HUES48 (cell line): ENCODE measurements around the gene LGMN.

Experiments used
- H3K27ac ChIP-seq: one replicate; pipeline ENCODE4 v1.7.0; 2013; ENCODE audit warnings: low read depth, low read length, inconsistent platforms
- H3K27me3 ChIP-seq: 2 replicates; pipeline ENCODE4 v1.6.1; 2013; ENCODE audit warnings: mild to moderate bottlenecking, low read length; ENCODE audit not compliant: control insufficient read depth, insufficient read depth
- H3K36me3 ChIP-seq: 2 replicates; pipeline ENCODE4 v1.6.1; 2013; ENCODE audit warnings: low read length; ENCODE audit not compliant: control insufficient read depth, insufficient read depth
- H3K4me1 ChIP-seq: 2 replicates; pipeline ENCODE4 v1.6.1; 2013; ENCODE audit warnings: mild to moderate bottlenecking, low read length; ENCODE audit not compliant: control insufficient read depth, insufficient read depth
- H3K4me3 ChIP-seq: 2 replicates; pipeline ENCODE4 v1.5.1; 2013; ENCODE audit warnings: mild to moderate bottlenecking, low read depth, low read length
- H3K9ac ChIP-seq: 2 replicates; pipeline ENCODE4 v1.6.1; 2013; ENCODE audit warnings: mild to moderate bottlenecking, low read depth, low read length, moderate library complexity
- H3K9me3 ChIP-seq: 2 replicates; pipeline ENCODE4 v1.6.1; 2013; ENCODE audit warnings: low read length; ENCODE audit not compliant: control insufficient read depth, insufficient read depth

LGMN gene

DNA sequence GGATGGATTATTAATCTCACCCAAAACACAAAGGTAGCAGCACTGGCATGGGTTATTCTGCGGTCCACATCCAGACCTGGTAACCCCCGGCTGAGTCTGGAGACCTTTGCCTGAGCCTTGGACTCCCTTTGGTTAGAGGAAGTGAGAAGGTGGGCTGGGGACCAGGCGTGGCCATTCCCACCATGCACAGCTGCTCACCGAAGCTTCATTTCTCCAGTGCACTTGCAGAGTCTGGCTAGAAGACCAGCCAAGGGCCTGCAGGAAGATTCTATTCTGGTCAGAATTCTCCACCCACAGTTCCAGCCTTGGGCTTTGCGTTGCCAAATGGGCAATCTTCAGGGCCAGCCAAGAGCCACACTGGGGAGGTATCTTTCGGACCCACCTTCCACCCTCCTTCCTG lies 73.0 kb downstream of the LGMN start:
- Histone ChIP-seq H3K9ac (no peak overlapping the region), H3K27me3 (no peaks in the 10 kb centered on the region), H3K9me3 (no peaks in the 10 kb centered on the region), H3K27ac (no peak overlapping the region), H3K4me1 (no peaks in the 10 kb centered on the region), H3K36me3 (no peaks in the 10 kb centered on the region), H3K4me3 (no peak overlapping the region)

DNA sequence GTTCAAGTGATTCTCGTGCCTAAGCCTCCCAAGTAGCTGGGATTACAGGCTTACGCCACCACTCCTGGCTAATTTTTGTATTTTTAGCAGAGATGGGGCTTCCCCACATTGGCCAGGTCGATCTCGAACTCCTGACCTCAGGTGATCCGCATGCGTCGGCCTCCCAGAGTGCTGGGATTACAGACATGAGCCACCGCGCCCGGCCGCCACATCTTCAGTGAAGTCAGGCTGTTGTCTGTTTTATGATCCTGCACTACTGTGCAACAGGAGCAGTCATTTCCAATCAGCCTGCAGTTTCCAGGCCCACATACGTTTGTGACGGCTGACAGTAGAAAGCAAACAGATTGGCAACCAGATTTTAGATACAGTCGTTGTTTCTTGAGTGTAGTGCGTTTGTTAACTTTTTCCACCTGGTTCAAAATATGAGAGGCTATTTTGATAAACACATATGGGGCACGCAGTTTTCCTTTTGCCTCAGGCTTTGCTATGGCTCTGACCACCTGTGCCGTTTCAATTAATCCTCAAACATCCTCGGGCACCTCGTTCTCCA lies 74.8 kb downstream of the LGMN start:
- 0 out of 2 replicates have a peak, but pooled peaks cover 2% of the 10 kb centered on the region for H3K4me1 ChIP-seq
- H3K9ac ChIP-seq: no peak overlapping the region
- H3K4me3 ChIP-seq: no peak overlapping the region
- H3K27me3 ChIP-seq: no peaks in the 10 kb centered on the region
- no peak overlapping the region for H3K27ac ChIP-seq
- H3K36me3 ChIP-seq: no peaks in the 10 kb centered on the region
- H3K9me3 ChIP-seq: no peaks in the 10 kb centered on the region

DNA sequence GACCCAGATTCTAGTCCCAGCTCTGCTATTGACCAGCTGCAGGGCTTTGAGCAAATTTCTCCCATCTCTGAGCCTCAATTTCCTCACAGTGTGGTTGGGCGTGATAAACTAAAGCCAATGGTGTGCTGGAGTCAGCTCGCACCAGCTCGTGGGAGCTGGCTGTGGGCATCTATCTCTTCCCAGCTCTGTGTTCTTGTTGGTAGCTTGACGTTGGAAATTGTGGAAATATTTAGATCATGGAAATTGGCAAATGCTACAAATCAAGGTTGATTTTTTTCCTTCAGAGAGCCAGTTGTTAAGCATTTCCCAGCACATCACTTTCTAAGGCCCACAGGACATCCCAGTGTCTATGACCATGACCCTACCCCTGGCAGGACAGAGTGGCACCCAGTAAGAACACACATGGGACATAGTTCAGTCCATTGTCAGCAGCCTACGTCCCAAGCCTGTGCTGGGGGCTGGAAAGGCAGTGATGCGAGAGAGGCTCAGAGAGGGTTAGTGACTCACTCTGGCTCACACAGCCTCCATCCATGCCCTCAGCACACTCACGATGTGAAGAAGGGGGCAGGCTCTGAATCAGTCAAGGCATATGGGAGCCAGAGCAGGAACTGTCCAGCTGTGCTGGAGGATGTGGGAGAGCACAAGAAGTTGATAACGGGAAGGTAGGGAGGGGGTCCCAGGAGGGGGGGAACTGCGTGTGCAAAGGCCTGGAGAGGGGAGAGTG lies 77.6 kb downstream of the LGMN start:
- H3K4me1 ChIP-seq: 0 out of 2 replicates have a peak, but pooled peaks cover 2% of the 10 kb centered on the region
- H3K27ac ChIP-seq: no peak overlapping the region
- no peak overlapping the region for H3K4me3 ChIP-seq
- H3K9me3 ChIP-seq: no peaks in the 10 kb centered on the region
- no peaks in the 10 kb centered on the region for H3K36me3 ChIP-seq
- H3K9ac ChIP-seq: no peak overlapping the region
- H3K27me3 ChIP-seq: no peaks in the 10 kb centered on the region

DNA sequence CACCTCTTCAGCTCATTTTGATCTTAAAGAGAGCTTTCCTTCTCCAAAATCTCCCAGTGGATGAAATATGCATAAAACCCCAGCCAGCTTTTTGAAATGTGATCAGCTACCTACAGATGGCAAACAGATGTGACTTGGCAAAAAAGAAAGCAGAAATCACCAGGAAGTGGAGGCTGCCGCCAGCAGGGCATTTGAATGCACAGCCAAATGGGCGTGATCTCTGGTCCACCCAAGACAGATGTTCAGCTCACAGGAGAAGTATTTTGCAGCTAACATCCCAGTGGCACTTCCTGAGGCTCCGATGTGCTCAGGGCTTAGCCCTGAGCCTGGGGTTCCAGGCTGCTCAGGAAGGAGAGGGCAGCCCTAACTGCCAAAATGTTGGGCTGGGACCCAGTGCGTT lies 78.3 kb downstream of the LGMN start:
- Histone ChIP-seq H3K4me1 (0 out of 2 replicates have a peak, but pooled peaks cover 2% of the 10 kb centered on the region), H3K36me3 (no peaks in the 10 kb centered on the region), H3K27ac (no peak overlapping the region), H3K27me3 (no peaks in the 10 kb centered on the region), H3K4me3 (no peak overlapping the region), H3K9me3 (no peaks in the 10 kb centered on the region), H3K9ac (no peak overlapping the region)

- H3K36me3 ChIP-seq: no peaks in the 10 kb centered on the region
- H3K27ac ChIP-seq: no peak overlapping the region
- no peak overlapping the region for H3K9ac ChIP-seq
- no peak overlapping the region for H3K4me3 ChIP-seq
- 0 out of 2 replicates have a peak, but pooled peaks cover 2% of the 10 kb centered on the region for H3K4me1 ChIP-seq
- H3K9me3 ChIP-seq: no peaks in the 10 kb centered on the region
- no peaks in the 10 kb centered on the region for H3K27me3 ChIP-seq
These were observed 80.0 kb downstream of the LGMN start for GRCh38 chr14:92668276-92668973.

GRCh38 chr14:92666251-92666650 lies 82.2 kb downstream of the LGMN start:
- Histone ChIP-seq H3K9ac (no peak overlapping the region), H3K9me3 (no peaks in the 10 kb centered on the region), H3K4me1 (0 out of 2 replicates have a peak, but pooled peaks cover 2% of the 10 kb centered on the region)

DNA sequence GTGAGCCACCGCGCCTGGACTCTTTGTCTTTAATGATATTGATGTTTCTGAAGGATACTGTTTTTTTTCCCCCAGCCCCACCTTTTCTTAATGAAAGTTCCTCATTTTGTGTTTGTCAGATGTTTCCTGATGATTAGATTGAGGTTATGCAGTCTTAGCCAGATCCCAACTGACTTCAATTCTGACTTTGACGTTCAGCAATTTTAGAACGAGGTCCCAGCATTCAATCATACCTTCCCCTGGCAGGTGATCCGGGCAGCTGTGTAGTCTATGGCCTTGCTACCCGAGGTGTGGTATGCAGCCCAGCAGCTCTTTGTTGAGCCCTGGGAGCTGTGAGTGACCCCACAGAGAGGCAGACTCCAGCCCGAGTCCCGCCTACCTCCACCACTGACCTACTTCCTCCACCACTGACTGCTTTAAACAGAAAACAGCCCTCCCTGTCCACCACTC lies 82.7 kb downstream of the LGMN start:
- Histone ChIP-seq H3K9ac (no peak overlapping the region), H3K27me3 (no peaks in the 10 kb centered on the region), H3K9me3 (no peaks in the 10 kb centered on the region), H3K4me1 (0 out of 2 replicates have a peak, but pooled peaks cover 2% of the 10 kb centered on the region), H3K27ac (no peak overlapping the region), H3K4me3 (no peak overlapping the region), H3K36me3 (no peaks in the 10 kb centered on the region)

More at GRCh38 chr14:92666251-92666650, 82.2 kb downstream of the LGMN start:
- Histone ChIP-seq H3K27me3 (no peaks in the 10 kb centered on the region), H3K4me3 (no peak overlapping the region), H3K36me3 (no peaks in the 10 kb centered on the region), H3K27ac (no peak overlapping the region)

GRCh38 chr14:92663049-92663448 lies 85.4 kb downstream of the LGMN start:
- Histone ChIP-seq H3K9me3 (no peaks in the 10 kb centered on the region), H3K9ac (no peak overlapping the region), H3K27me3 (no peaks in the 10 kb centered on the region), H3K4me3 (no peak overlapping the region), H3K4me1 (no peaks in the 10 kb centered on the region), H3K27ac (no peak overlapping the region), H3K36me3 (no peaks in the 10 kb centered on the region)

- Histone ChIP-seq H3K9me3 (no peaks in the 10 kb centered on the region), H3K4me3 (no peak overlapping the region), H3K27ac (no peak overlapping the region), H3K9ac (no peak overlapping the region), H3K4me1 (no peaks in the 10 kb centered on the region), H3K36me3 (no peaks in the 10 kb centered on the region), H3K27me3 (no peaks in the 10 kb centered on the region)
These were observed 87.9 kb downstream of the LGMN start for GRCh38 chr14:92660571-92660970.

DNA sequence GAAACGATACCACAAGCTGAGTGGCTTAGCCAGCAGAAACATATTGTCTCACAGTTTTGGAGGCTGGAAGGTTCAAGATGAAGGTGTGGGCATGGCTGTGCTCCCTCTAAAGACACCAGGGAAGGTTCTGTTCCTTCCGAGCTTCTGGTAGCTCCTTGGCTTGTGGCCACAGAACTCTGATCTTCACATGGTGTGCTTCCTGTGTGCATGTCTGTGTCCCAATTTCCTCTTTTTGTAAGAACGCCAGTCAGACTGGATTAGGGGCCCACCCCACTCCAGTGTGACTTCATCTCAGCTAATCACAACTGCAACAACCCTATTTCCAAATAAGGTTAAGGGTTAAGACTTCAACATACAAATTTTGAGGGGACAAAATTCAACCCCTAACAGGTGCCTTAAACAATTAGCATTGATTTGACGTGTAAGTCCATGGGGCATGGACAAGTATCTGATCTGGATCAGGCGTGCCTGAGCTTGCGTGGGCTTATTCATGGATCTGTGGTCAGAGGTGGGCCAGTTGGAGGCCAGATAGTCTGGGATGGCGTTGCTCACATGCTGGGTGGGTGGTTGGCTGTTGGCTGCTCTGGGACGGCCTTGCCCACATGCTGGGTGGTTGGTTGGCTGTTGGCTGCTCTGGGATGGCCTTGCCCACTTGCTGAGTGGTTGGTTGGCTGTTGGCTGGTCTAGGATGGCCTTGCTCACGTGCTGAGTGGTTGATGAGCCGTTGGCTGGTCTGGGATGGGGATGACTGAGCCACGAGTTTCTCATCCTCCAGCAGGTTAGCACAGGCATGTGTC lies 88.5 kb downstream of the LGMN start:
- Histone ChIP-seq H3K9me3 (no peaks in the 10 kb centered on the region), H3K27me3 (no peaks in the 10 kb centered on the region), H3K36me3 (no peaks in the 10 kb centered on the region), H3K4me1 (no peaks in the 10 kb centered on the region), H3K9ac (no peak overlapping the region), H3K27ac (no peak overlapping the region), H3K4me3 (no peak overlapping the region)
